Activated CD8-positive, alpha-beta T cell treated with anti-CD3 and anti-CD28 coated beads, Interleukin-2, amount 10 ng/mL, durations not matched to agents 7 days and 5 days (primary cell): ENCODE results near the gene TGFA. TPM values are rescaled to one million over a fixed set of nuclear protein-coding genes. Genes with fewer than 3 reads are reported as not detected.

Source experiments
- ATAC-seq: fragments of 150-1000 bp; cut with Tn5 transposase; one replicate; pipeline ENCODE4 v1.10.0; 2021; ENCODE audit warnings: moderate library complexity
- CTCF ChIA-PET: fragments of 350-600 bp; sonication (Branson Sonifier 250); formaldehyde crosslinking; loops from one replicate; lab custom pipeline; 2021; ENCODE audit warnings: antibody characterized with exemption; lab: Charles Lee
- POLR2A ChIA-PET: fragments of 350-600 bp; sonication (Branson Sonifier 250); formaldehyde crosslinking; loops from one replicate; lab custom pipeline; 2021; ENCODE audit warnings: antibody characterized with exemption; lab: Charles Lee
- DNase-seq: peaks from one replicate; pipeline ENCODE4 v3.0.0-alpha.2; 2020
- H3K27ac Mint-ChIP-seq: one replicate; pipeline ENCODE4 v1.8.0; 2021; ENCODE audit warnings: mild to moderate bottlenecking, mixed read lengths
- H3K27me3 Mint-ChIP-seq: one replicate; pipeline ENCODE4 v1.8.0; 2021; ENCODE audit warnings: low read depth, mixed read lengths
- H3K36me3 Mint-ChIP-seq: one replicate; pipeline ENCODE4 v1.8.0; 2021; ENCODE audit warnings: low read depth, mixed read lengths
- H3K4me1 Mint-ChIP-seq: one replicate; pipeline ENCODE4 v1.8.0; 2021; ENCODE audit warnings: low read depth, mixed read lengths
- H3K4me3 Mint-ChIP-seq: one replicate; pipeline ENCODE4 v1.8.0; 2021; ENCODE audit warnings: mild to moderate bottlenecking, mixed read lengths
- H3K9me3 Mint-ChIP-seq: one replicate; pipeline ENCODE4 v1.8.0; 2022; ENCODE audit warnings: mixed read lengths; ENCODE audit not compliant: insufficient read depth
- total RNA-seq, 2 experiments: library from RNA; stranded (reverse); gene quantifications; one replicate each; pipeline ENCODE4 v1.2.3, GENCODE V29; 2021

TGFA gene
- under 1 TPM in 1 of 2 experiments, not detected in 1; 0.13 TPM for total RNA-seq

DNA sequence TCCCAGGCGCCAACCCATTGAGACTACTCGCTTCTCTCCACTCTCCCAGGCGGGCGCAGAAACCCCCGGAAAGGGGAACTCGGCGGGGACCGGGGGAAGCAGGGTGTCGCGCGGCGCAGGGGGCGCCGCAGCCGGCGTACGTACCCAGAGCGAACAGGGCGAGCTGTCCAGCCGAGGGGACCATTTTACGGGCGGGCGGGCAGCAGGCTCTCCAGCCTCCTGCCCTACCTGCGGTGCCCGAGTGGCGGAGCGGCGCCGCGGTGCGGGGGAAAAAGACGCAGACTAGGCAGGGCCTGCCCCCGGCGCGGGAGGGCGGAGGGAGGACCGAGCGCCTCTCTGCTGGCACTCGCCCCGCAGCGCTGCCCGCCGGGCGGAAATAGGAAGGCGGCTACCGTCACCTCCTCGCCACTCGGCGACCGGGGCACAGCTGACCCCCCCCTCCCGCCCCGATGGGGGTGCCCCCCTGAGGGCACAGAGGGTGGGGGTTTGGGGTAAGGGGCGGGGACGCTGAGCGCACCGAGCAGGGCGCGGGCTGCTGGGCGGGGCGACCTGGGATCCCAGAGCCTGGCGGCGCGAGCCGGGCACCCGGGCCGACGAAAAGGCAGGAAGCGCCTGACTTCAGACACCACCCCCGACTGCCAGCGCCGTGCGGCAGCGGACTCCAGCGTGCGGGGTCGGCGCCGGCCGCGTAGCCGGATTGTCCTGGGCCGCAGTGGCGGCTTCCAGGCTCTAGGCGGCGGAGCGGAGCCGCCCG is at the start of gene TGFA:
TGFA (minus strand) TSS at position 243 of the 754 bp plus-strand sequence; CDS start at position 184, 59 bp downstream.
- DNase-seq = peak; percentile 70
- ChIA-PET CTCF (interaction anchor here (1.0 kb wide), 1 partner anchor 10 kb away, joined by 5 read pairs; no protein-coding TSS in a partner anchor), POLR2A (no interaction called here)
- Mint-ChIP-seq H3K4me1 (peaks cover 26% of the 10 kb centered on the region), H3K4me3 (peak within 1 kb of the TSS; percentile 70), H3K9me3 (no peaks in the 10 kb centered on the region), H3K36me3 (no peaks in the 10 kb centered on the region), H3K27me3 (peaks cover 54% of the 10 kb centered on the region), H3K27ac (no peak within 1 kb of the TSS)
- peak; percentile 88 for ATAC-seq

DNA sequence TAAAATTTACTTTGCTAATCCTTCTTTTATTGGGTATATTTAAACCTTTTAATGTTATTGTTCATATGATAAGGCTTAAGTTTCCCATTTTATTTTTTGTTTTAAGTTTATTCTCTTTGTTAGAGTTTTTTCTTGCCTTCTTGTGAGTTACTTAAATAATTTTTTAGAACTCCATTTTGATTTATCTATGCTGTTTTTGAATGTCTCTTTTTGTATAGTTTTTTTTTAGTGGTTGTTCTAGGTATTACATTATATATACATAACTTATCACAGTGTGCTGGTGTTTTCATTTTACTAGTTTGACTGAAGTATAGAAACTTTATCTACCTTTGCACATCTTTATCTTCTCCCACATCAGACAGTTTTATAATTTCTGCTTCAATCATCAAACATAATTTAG is 49.4 kb upstream of the TGFA start:
- Mint-ChIP-seq H3K27me3 (peaks cover 18% of the 10 kb centered on the region), H3K9me3 (peaks cover 3% of the 10 kb centered on the region), H3K4me1 (peaks cover 5% of the 10 kb centered on the region), H3K4me3 (no peak overlapping the region), H3K36me3 (no peaks in the 10 kb centered on the region), H3K27ac (no peak overlapping the region)
- ChIA-PET CTCF (interaction anchor here (1.4 kb wide), 1 partner anchor 14 kb away, joined by 4 read pairs; no protein-coding TSS in a partner anchor), POLR2A (no interaction called here)
- no peak for DNase-seq
- no peak for ATAC-seq

DNA sequence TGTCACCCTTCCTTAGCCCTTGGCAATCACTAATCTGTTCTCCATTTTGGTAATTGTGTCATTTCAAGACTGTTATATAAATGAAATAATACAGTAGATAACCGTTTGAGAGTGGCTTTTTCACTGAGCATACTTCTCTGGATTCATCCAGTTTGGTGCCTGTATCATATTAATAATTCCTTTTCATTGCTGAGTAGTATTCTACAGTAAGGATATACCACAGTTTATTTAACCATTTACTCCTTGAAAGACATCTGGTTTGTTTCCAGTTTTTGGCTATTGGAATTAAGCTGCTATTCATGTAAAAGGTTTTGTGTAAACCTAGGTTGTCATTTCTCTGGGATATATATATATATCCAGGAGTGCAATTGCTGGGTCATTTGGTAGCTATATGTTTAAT is 44.6 kb upstream of the TGFA start:
- Mint-ChIP-seq H3K4me3 (no peak overlapping the region), H3K27me3 (peaks cover 21% of the 10 kb centered on the region), H3K36me3 (no peaks in the 10 kb centered on the region), H3K4me1 (peaks cover 12% of the 10 kb centered on the region), H3K27ac (no peak overlapping the region), H3K9me3 (peaks cover 3% of the 10 kb centered on the region)
- DNase-seq (no peak), ATAC-seq (no peak)
- ChIA-PET CTCF (interaction anchor here (1.2 to 1.5 kb wide), 3 partner anchors 14 to 270 kb away, joined by 3 to 5 read pairs (median 5); no protein-coding TSS in a partner anchor), POLR2A (no interaction called here)

DNA sequence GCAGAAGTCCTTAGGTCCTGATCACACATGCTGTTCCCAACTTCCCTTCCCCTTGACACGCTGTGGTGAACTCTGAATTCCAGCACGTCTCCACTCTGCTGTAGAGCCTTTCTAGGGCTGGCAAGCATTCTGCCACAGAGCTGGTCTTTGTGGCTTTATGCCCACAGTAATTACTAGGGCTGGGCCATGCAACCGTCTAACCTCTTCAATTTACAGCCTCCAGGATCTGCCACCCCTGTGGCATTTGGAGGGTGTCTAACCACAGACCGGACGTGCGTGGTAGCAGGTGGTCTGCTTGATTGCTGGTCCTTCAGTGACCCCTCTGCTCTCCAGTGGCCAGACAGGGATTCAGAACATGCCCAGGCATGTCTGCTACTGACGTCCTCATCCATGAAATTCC is 43.1 kb upstream of the TGFA start:
- H3K27me3 Mint-ChIP-seq = peaks cover 17% of the 10 kb centered on the region
- POLR2A ChIA-PET = no interaction called here
- no peak for ATAC-seq

DNA sequence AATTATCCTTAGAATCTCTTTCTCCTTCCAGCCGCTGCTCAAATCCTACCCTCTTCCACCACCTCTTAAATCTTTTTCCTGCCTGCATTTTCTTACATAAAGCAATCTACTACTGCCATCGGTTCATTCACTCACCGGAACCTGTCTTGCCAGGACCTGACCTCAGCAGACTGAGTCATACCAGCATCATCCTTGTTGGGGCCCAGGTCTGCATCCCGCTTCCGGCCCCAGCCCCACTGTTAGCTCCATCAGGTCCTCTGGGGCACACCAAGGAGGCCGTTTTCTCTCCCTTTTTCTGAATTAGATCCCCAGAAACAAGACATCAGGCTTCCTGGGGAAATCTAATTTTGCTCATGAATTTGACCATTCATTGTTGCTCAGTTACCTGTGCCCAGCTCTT is 42.7 kb upstream of the TGFA start:
- Mint-ChIP-seq H3K4me3 (no peak overlapping the region), H3K4me1 (peaks cover 8% of the 10 kb centered on the region), H3K9me3 (peaks cover 3% of the 10 kb centered on the region), H3K36me3 (no peaks in the 10 kb centered on the region), H3K27ac (no peak overlapping the region), H3K27me3 (peaks cover 17% of the 10 kb centered on the region)
- ChIA-PET POLR2A (no interaction called here), CTCF (interaction anchor here (0.8 kb wide), 1 partner anchor 21 kb away, joined by 4 read pairs; no protein-coding TSS in a partner anchor)
- no peak for DNase-seq
- no peak for ATAC-seq

More for the DNA sequence above, 43.1 kb upstream of the TGFA start:
- Mint-ChIP-seq H3K9me3 (peaks cover 3% of the 10 kb centered on the region), H3K4me3 (no peak overlapping the region), H3K27ac (peak overlapping the region; percentile 33), H3K36me3 (no peaks in the 10 kb centered on the region), H3K4me1 (peaks cover 9% of the 10 kb centered on the region)
- CTCF ChIA-PET = interaction anchor here (0.8 kb wide), 1 partner anchor 20 kb away, joined by 4 read pairs; no protein-coding TSS in a partner anchor
- no peak for DNase-seq

DNA sequence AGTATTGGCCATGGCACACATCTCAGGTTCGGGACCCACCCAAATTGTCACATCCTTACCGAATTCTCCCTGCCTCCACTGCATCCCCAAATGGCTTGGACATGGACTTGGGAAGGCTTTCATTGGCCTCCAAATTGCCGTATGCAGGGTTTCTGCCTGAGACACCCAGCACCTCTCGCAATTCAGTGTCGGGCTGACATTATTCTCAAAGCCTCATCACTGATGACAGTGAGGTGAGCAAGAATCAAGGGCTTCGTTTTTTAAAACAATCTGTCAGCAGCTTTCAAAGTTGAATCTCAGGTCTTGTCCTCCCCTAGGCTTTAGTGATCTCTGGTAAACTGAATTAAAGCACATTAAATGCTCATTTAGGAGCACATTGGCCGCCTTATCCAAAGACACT is 29.5 kb upstream of the TGFA start:
- Mint-ChIP-seq H3K4me3 (no peak overlapping the region), H3K36me3 (no peaks in the 10 kb centered on the region), H3K9me3 (no peaks in the 10 kb centered on the region), H3K4me1 (no peaks in the 10 kb centered on the region), H3K27me3 (peaks cover 4% of the 10 kb centered on the region), H3K27ac (no peak overlapping the region)
- DNase-seq (no peak), ATAC-seq (no peak)
- POLR2A ChIA-PET = no interaction called here
- CTCF ChIA-PET = no interaction called here

DNA sequence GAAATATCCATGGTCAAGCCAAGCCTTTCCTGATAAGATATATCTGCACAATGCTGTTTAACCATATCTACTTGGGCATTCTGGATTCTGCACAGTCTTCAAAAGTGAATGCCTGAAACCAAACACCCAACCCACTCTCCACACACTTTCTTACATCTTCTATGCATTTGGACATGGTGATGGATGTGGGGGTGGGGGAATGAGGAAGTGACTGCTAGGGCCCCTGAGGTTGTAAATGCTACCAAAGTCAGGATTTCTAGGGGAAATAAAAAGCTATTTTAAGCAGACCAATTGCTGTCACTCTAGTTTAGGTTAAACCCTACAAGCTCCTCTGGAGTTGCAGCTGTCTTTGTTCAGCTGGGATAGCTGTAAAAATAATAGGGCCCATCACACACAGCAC is 26.7 kb upstream of the TGFA start:
- ChIA-PET POLR2A (no interaction called here), CTCF (no interaction called here)
- H3K27me3 Mint-ChIP-seq = peaks cover 12% of the 10 kb centered on the region
- no peaks in the 10 kb centered on the region for H3K36me3 Mint-ChIP-seq
- no peak for DNase-seq
- no peaks in the 10 kb centered on the region for H3K9me3 Mint-ChIP-seq
- no peak overlapping the region for H3K4me3 Mint-ChIP-seq
- H3K4me1 Mint-ChIP-seq = no peaks in the 10 kb centered on the region
- ATAC-seq = no peak
- no peak overlapping the region for H3K27ac Mint-ChIP-seq

DNA sequence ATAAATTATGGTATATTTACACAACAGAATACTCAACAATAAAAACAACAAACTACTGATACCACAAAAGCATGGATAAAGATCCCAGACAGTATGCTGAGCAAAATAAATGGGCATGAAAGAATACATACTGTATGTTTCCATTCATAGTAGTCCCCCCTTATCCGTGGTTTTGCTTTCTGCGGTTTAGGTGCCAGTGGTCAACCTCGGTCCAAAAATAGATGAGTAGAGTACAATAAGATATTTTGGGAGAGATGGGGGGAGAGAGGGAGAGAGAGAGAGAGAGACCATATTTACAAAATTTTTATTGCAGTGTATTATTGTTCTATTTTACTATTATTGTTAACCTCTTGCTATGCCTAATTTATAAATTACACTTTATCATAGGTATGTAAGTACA is 21.0 kb upstream of the TGFA start:
- H3K27ac Mint-ChIP-seq = no peak overlapping the region
- H3K9me3 Mint-ChIP-seq = no peaks in the 10 kb centered on the region
- H3K4me3 Mint-ChIP-seq = no peak overlapping the region
- no peak for ATAC-seq
- CTCF ChIA-PET = interaction anchor here (0.8 kb wide), 2 partner anchors 69 to 164 kb away, joined by 3 read pairs; no protein-coding TSS in a partner anchor
- peaks cover 9% of the 10 kb centered on the region for H3K4me1 Mint-ChIP-seq
- DNase-seq = no peak
- H3K27me3 Mint-ChIP-seq = peaks cover 31% of the 10 kb centered on the region
- no peaks in the 10 kb centered on the region for H3K36me3 Mint-ChIP-seq
- POLR2A ChIA-PET = no interaction called here

DNA sequence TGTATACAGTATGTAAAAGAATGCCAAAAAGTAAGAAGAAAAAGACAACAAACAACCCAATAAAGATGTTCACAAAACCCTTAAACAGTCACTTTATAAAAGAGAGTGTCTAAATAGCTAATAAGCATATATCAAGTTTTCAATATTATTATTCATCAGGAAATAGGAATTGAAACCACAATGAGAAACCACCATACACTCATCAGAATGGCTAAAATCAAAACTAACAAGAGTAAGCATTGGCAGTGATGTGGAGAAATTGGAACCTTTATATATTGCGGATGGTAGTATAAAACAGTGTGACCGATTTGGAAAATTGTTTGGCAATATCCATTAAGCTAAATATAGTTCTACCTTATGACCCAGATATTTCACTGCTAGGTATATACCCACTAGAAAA is 20.5 kb upstream of the TGFA start:
- CTCF ChIA-PET = interaction anchor here (0.8 kb wide), 2 partner anchors 70 to 164 kb away, joined by 3 read pairs; no protein-coding TSS in a partner anchor
- Mint-ChIP-seq H3K27ac (no peak overlapping the region), H3K4me1 (peaks cover 9% of the 10 kb centered on the region), H3K4me3 (no peak overlapping the region), H3K27me3 (peaks cover 31% of the 10 kb centered on the region), H3K9me3 (no peaks in the 10 kb centered on the region), H3K36me3 (no peaks in the 10 kb centered on the region)
- POLR2A ChIA-PET = no interaction called here
- no peak for ATAC-seq
- no peak for DNase-seq

DNA sequence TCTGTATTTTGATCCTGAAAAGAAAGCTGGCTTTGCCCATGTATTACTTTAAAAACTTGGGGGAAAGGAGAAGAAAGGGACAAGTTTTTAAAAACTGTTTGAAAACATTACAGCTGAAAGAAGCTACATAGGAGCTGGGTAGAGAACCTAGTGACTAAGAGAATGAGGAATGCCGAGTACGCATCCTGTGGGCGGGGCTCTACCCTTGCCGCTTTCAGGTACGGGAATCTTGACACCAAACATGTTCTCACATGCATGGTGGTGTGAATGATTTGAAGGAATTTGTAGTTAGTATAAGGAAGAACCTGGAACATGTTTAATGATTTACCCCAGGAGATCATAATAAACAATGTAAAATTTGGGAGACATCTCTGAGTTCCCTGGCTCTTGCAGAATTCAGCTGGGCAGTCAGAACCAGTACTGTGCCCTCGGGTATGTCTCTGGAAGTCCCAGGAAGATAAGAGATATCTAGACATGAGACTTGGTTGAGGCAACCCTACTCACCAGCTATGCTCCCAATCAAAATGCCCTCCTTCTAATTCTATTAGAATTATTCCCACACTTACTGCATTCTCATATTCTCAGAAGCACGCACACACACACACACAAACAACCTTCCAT is 16.5 kb upstream of the TGFA start:
- ChIA-PET POLR2A (no interaction called here), CTCF (no interaction called here)
- H3K9me3 Mint-ChIP-seq = no peaks in the 10 kb centered on the region
- ATAC-seq (no peak), DNase-seq (no peak)
- peaks cover 9% of the 10 kb centered on the region for H3K4me1 Mint-ChIP-seq
- H3K36me3 Mint-ChIP-seq = no peaks in the 10 kb centered on the region
- no peak overlapping the region for H3K27ac Mint-ChIP-seq
- peaks cover 19% of the 10 kb centered on the region for H3K27me3 Mint-ChIP-seq
- no peak overlapping the region for H3K4me3 Mint-ChIP-seq

DNA sequence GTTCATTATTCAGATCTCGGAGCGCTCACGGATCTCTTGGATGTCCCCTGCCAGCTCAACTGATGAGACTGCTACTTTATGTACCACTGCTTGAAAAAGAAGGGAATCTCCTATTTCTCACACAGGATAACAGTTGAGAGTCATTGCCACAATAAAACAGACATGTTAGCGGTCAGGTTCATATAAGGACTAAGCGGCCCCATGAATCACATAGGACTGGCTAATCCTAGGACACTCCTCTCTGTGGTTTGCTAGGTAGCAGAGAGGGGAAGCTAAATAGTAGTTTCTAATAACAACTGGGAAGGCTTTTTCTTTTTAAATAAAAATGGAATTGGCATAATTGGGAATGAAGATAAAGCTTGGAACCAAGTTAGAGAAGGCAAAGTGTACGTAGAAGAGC is 15.9 kb upstream of the TGFA start:
- Mint-ChIP-seq H3K36me3 (no peaks in the 10 kb centered on the region), H3K4me3 (no peak overlapping the region), H3K27me3 (peaks cover 16% of the 10 kb centered on the region), H3K9me3 (no peaks in the 10 kb centered on the region), H3K4me1 (peaks cover 8% of the 10 kb centered on the region), H3K27ac (no peak overlapping the region)
- ATAC-seq (no peak), DNase-seq (no peak)
- CTCF ChIA-PET = no interaction called here
- POLR2A ChIA-PET = no interaction called here

DNA sequence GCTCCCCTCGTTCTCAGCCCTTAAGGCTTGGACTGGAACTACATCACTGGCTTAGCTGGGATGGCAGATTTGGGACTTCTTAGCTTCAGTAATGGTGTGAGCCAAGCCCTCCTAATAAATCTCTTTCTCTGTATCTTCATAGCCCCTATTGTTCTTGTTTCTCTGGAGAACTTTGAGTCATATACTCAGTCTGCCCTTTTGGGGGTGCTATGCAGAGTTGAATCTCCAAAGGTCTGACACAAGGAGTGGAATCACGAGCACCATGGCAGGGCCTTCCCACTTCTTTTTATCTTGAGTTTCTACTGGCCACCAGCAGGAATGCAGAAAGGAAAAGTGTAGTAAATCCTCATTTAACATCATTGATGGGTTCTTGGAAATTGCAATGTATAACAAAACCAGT is 13.3 kb upstream of the TGFA start:
- Mint-ChIP-seq H3K4me3 (no peak overlapping the region), H3K36me3 (no peaks in the 10 kb centered on the region), H3K9me3 (no peaks in the 10 kb centered on the region), H3K27me3 (peaks cover 7% of the 10 kb centered on the region), H3K4me1 (no peaks in the 10 kb centered on the region), H3K27ac (no peak overlapping the region)
- POLR2A ChIA-PET = no interaction called here
- CTCF ChIA-PET = no interaction called here
- DNase-seq (no peak), ATAC-seq (no peak)
